Duodenal mucosa (tissue), 2 donors: Measurements from ENCODE around the gene PDE11A.
"Not testable (repeated sequence)": the region's sequence is repeated elsewhere in the genome, so short reads cannot be mapped to it uniquely, and the experiment has no call there.

Experiments
- H3K27ac ChIP-seq: one replicate; pipeline ENCODE4 v1.7.0; 2013; ENCODE audit warnings: low read depth, low read length
- H3K27me3 ChIP-seq, 2 donors: one replicate each; pipeline ENCODE4 v1.7.0; 2013; ENCODE audit warnings: low read length in 2 of 2, control low read depth in 1 of 2; ENCODE audit not compliant: insufficient read depth in 2 of 2, control insufficient read depth in 1 of 2
- H3K36me3 ChIP-seq, 2 donors: one replicate each; pipeline ENCODE4 v1.7.0; 2013; ENCODE audit warnings: low read length in 2 of 2, control low read depth in 1 of 2; ENCODE audit not compliant: insufficient read depth in 2 of 2, control insufficient read depth in 1 of 2
- H3K4me1 ChIP-seq, 2 donors: one replicate each; pipeline ENCODE4 v1.7.0; 2013; ENCODE audit warnings: low read length in 2 of 2, control low read depth in 1 of 2; ENCODE audit not compliant: insufficient read depth in 2 of 2, control insufficient read depth in 1 of 2
- H3K4me3 ChIP-seq, 2 donors: one replicate each; pipeline ENCODE4 v1.7.0; 2013; ENCODE audit warnings: low read length in 2 of 2, low read depth in 1 of 2
- H3K9ac ChIP-seq, 2 donors: one replicate each; pipeline ENCODE4 v1.7.0; 2013; ENCODE audit warnings: low read length in 2 of 2, low read depth in 1 of 2
- H3K9me3 ChIP-seq, 2 donors: one replicate each; pipeline ENCODE4 v1.7.0; 2013; ENCODE audit warnings: low read length in 2 of 2, control low read depth in 1 of 2; ENCODE audit not compliant: control insufficient read depth in 1 of 2

Gene PDE11A

GRCh38 chr2:178108176-178108575, 35.6 kb upstream of the PDE11A start:
- H3K27ac ChIP-seq = no peak overlapping the region
- no peak overlapping the region for H3K4me3 ChIP-seq
- peaks cover 5 to 6% of the 10 kb centered on the region in 2 donors for H3K4me1 ChIP-seq
- H3K36me3 ChIP-seq = no peaks in the 10 kb centered on the region
- H3K27me3 ChIP-seq = no peaks in the 10 kb centered on the region
- H3K9me3 ChIP-seq = no peaks in the 10 kb centered on the region
- no peak overlapping the region for H3K9ac ChIP-seq

GRCh38 chr2:178106053-178106452, 33.5 kb upstream of the PDE11A start:
- Histone ChIP-seq H3K9me3 (no peaks in the 10 kb centered on the region), H3K27ac (no peak overlapping the region), H3K4me3 (no peak overlapping the region)

GRCh38 chr2:178105566-178105965, 33.0 kb upstream of the PDE11A start:
- Histone ChIP-seq H3K9ac (no peak overlapping the region), H3K9me3 (no peaks in the 10 kb centered on the region), H3K27me3 (no peaks in the 10 kb centered on the region), H3K27ac (no peak overlapping the region), H3K4me1 (no peaks in the 10 kb centered on the region), H3K36me3 (no peaks in the 10 kb centered on the region), H3K4me3 (no peak overlapping the region)

More at GRCh38 chr2:178106053-178106452, 33.5 kb upstream of the PDE11A start:
- no peaks in the 10 kb centered on the region for H3K27me3 ChIP-seq
- no peaks in the 10 kb centered on the region for H3K36me3 ChIP-seq
- no peak overlapping the region for H3K9ac ChIP-seq
- H3K4me1 ChIP-seq = no peaks in the 10 kb centered on the region

GRCh38 chr2:178101321-178102079, 28.9 kb upstream of the PDE11A start:
- no peaks in the 10 kb centered on the region for H3K9me3 ChIP-seq
- no peak overlapping the region for H3K9ac ChIP-seq
- H3K4me3 ChIP-seq = no peak overlapping the region
- no peaks in the 10 kb centered on the region for H3K27me3 ChIP-seq
- H3K27ac ChIP-seq = no peak overlapping the region
- no peaks in the 10 kb centered on the region for H3K4me1 ChIP-seq
- no peaks in the 10 kb centered on the region for H3K36me3 ChIP-seq

DNA sequence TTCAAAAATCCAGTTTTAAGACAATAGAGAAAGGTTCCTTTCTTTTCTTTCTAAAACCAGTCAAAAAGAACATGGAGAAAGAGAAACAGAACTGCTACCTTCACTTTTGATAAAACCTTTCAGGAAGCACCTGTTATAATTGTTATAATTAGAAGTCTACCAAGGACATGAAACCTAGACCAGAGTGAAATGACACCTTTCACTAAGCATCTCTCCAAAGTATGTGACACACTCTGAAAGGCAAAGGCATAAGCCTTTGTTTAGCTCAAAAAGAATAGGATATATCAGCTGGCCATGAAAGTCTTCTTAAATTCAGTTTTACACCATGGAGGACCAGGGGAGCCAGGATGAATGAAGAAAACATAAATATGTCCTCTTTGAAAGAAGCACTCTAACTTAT, 20.9 kb upstream of the PDE11A start:
- no peaks in the 10 kb centered on the region for H3K36me3 ChIP-seq
- no peak overlapping the region for H3K4me3 ChIP-seq
- no peaks in the 10 kb centered on the region for H3K9me3 ChIP-seq
- no peaks in the 10 kb centered on the region for H3K4me1 ChIP-seq
- H3K27ac ChIP-seq = no peak overlapping the region
- H3K27me3 ChIP-seq = no peaks in the 10 kb centered on the region
- H3K9ac ChIP-seq = no peak overlapping the region

DNA sequence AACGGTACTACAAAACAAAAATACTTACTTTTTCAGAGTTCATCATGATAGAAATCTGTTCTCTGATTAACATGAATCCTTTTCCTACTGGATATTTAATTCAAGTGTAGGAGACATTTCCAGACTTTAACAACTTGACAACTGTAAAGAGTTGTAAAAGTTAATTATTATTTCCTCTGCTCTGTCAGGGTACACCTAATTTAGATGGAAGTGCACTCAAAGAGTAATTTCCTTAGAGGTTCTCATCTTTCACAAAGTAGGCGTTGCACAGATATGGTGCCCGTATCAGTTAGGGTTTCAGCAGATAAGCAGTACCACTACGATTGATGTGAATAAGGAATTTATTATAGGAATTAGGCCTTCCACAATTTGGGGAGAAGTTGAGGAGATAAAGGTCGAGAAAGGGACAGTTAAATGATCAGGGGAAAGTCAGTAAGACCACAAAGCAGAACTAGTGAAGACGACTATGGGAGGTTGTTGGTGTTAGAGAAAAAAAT, 16.2 kb upstream of the PDE11A start:
- no peak overlapping the region for H3K4me3 ChIP-seq
- no peaks in the 10 kb centered on the region for H3K36me3 ChIP-seq
- H3K4me1 ChIP-seq = no peaks in the 10 kb centered on the region
- H3K9ac ChIP-seq = no peak overlapping the region
- no peaks in the 10 kb centered on the region for H3K9me3 ChIP-seq
- H3K27me3 ChIP-seq = no peaks in the 10 kb centered on the region
- no peak overlapping the region for H3K27ac ChIP-seq

GRCh38 chr2:178084273-178084672, 11.7 kb upstream of the PDE11A start:
- no peak overlapping the region for H3K9ac ChIP-seq
- H3K4me3 ChIP-seq = no peak overlapping the region
- no peak overlapping the region for H3K27ac ChIP-seq
- no peaks in the 10 kb centered on the region for H3K4me1 ChIP-seq
- H3K36me3 ChIP-seq = no peaks in the 10 kb centered on the region
- no peaks in the 10 kb centered on the region for H3K27me3 ChIP-seq
- no peaks in the 10 kb centered on the region for H3K9me3 ChIP-seq

- Histone ChIP-seq H3K9me3 (no peaks in the 10 kb centered on the region), H3K27ac (no peak overlapping the region), H3K27me3 (no peaks in the 10 kb centered on the region), H3K36me3 (no peaks in the 10 kb centered on the region), H3K4me1 (no peaks in the 10 kb centered on the region), H3K4me3 (no peak overlapping the region), H3K9ac (no peak overlapping the region)
Measured at GRCh38 chr2:178082408-178083045, 9.9 kb upstream of the PDE11A start.

GRCh38 chr2:178079279-178079678, 6.7 kb upstream of the PDE11A start:
- not testable (repeated sequence) for H3K27ac ChIP-seq, H3K27me3 ChIP-seq, H3K4me1 ChIP-seq, H3K9ac ChIP-seq, H3K36me3 ChIP-seq, H3K4me3 ChIP-seq, H3K9me3 ChIP-seq

- no peaks in the 10 kb centered on the region for H3K9me3 ChIP-seq
- peaks cover 0 to 12% of the 10 kb centered on the region in 2 donors for H3K27me3 ChIP-seq
- peaks cover 17 to 29% of the 10 kb centered on the region in 2 donors for H3K4me1 ChIP-seq
Measured at GRCh38 chr2:178076130-178076529, 3.6 kb upstream of the PDE11A start.

More at GRCh38 chr2:178076130-178076529, 3.6 kb upstream of the PDE11A start:
- Histone ChIP-seq H3K9ac (no peak overlapping the region), H3K36me3 (no peaks in the 10 kb centered on the region), H3K4me3 (no peak overlapping the region), H3K27ac (no peak overlapping the region)
